NCI-H2196 (cell line): ENCODE data around the gene GBGT1.
A peak's percentile ranks its signal among the peaks of the same experiment; 100 is the strongest.
"Not testable (repeated sequence)": the region's sequence is repeated elsewhere in the genome, so short reads cannot be mapped to it uniquely, and the experiment has no call there.

Source experiments
- DNase-seq: peaks from one replicate; lab custom pipeline; 2025; ENCODE audit not compliant: unreplicated experiment; lab: John Stamatoyannopoulos, UW

The GBGT1 gene

GRCh38 chr9:133163504-133164172 is at the start of gene GBGT1:
TSS of gene GBGT1 (minus strand) at chr9:133163914. CDS start at chr9:133162412, 1,502 bp downstream.
- DNase-seq: no peak

GRCh38 chr9:133210609-133211008 is 46.9 kb upstream of the GBGT1 start:
- DNase-seq: no peak

- DNase-seq: peak; percentile 71
Measured at GRCh38 chr9:133210202-133210532, 46.5 kb upstream of the GBGT1 start.

- DNase-seq: not testable (repeated sequence)
Measured at GRCh38 chr9:133209327-133210201, 45.9 kb upstream of the GBGT1 start.

GRCh38 chr9:133208880-133209300 is 45.2 kb upstream of the GBGT1 start, which contains the start of gene OBP2B:
TSS of gene OBP2B (minus strand) at chr9:133209250. CDS start at chr9:133209199, 51 bp downstream.
- DNase-seq: not testable (repeated sequence)

GRCh38 chr9:133208171-133208879 is 44.6 kb upstream of the GBGT1 start:
- DNase-seq: not testable (repeated sequence)

GRCh38 chr9:133207540-133208170 is 43.9 kb upstream of the GBGT1 start:
- DNase-seq: no peak

- no peak for DNase-seq
Measured at GRCh38 chr9:133207021-133207531, 43.4 kb upstream of the GBGT1 start.

GRCh38 chr9:133205996-133206931 is 42.5 kb upstream of the GBGT1 start:
- DNase-seq: no peak

GRCh38 chr9:133205481-133205887 is 41.8 kb upstream of the GBGT1 start:
- DNase-seq: not testable (repeated sequence)

- DNase-seq: no peak
Measured at GRCh38 chr9:133204993-133205336, 41.3 kb upstream of the GBGT1 start.

- DNase-seq: no peak
Measured at GRCh38 chr9:133204335-133204992, 40.8 kb upstream of the GBGT1 start.

- DNase-seq: no peak
Measured at GRCh38 chr9:133203506-133204075, 39.9 kb upstream of the GBGT1 start.

GRCh38 chr9:133202688-133203453 is 39.2 kb upstream of the GBGT1 start:
- DNase-seq: no peak

- no peak for DNase-seq
Measured at GRCh38 chr9:133202145-133202513, 38.4 kb upstream of the GBGT1 start.

GRCh38 chr9:133201424-133202144 is 37.9 kb upstream of the GBGT1 start:
- DNase-seq: no peak

GRCh38 chr9:133200631-133201030 is 36.9 kb upstream of the GBGT1 start:
- no peak for DNase-seq
